Measurements from ENCODE around the gene TMEM132A. TPM values are rescaled to one million over a fixed set of nuclear protein-coding genes. Genes with fewer than 3 reads are reported as not detected.

TMEM132A gene, protein sequence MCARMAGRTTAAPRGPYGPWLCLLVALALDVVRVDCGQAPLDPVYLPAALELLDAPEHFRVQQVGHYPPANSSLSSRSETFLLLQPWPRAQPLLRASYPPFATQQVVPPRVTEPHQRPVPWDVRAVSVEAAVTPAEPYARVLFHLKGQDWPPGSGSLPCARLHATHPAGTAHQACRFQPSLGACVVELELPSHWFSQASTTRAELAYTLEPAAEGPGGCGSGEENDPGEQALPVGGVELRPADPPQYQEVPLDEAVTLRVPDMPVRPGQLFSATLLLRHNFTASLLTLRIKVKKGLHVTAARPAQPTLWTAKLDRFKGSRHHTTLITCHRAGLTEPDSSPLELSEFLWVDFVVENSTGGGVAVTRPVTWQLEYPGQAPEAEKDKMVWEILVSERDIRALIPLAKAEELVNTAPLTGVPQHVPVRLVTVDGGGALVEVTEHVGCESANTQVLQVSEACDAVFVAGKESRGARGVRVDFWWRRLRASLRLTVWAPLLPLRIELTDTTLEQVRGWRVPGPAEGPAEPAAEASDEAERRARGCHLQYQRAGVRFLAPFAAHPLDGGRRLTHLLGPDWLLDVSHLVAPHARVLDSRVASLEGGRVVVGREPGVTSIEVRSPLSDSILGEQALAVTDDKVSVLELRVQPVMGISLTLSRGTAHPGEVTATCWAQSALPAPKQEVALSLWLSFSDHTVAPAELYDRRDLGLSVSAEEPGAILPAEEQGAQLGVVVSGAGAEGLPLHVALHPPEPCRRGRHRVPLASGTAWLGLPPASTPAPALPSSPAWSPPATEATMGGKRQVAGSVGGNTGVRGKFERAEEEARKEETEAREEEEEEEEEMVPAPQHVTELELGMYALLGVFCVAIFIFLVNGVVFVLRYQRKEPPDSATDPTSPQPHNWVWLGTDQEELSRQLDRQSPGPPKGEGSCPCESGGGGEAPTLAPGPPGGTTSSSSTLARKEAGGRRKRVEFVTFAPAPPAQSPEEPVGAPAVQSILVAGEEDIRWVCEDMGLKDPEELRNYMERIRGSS
- total RNA-seq: 16.5 and 41.5 TPM in 2 replicates

DNA sequence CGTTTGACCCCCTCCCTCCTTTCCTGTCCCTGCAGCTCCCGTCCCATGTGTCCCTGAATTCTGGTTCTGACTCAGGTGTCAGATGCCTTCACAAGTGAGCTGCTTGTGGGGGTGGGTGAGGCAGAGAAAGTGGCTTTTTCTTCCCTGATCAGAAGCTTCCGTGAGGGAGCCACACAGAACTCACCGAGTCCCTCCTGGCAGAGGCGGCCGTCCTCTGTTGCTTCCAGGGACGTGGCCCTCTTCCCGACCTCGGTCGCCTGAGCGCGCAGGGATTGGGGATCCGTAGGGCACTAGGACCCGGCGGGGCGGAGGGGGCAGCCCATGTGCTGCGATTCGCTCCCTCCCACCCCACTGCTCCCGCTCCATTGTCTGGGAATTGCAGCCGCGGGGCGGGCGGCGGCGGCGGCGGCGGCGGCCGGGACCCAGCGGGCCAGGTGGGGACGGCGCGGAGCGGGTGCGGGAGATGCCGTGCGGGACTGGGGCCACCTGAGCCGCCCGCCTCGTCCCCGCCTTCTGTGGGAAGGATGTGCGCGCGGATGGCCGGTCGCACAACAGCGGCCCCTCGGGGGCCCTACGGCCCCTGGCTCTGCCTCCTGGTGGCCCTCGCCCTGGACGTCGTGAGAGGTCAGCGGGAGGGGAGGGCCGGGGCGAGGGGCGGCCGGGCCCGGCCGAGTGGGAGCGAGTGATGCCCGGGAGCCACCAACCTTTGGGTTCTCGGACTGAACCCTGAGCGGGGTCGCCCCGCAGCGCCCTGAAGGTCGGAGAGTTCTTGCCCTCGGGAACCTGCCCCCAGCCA, at the start of gene TMEM132A:
Gene TMEM132A, plus strand, starts transcription at position 351 of the 796 bp plus-strand sequence. Its CDS starts 174 bp downstream, at position 525.

DNA sequence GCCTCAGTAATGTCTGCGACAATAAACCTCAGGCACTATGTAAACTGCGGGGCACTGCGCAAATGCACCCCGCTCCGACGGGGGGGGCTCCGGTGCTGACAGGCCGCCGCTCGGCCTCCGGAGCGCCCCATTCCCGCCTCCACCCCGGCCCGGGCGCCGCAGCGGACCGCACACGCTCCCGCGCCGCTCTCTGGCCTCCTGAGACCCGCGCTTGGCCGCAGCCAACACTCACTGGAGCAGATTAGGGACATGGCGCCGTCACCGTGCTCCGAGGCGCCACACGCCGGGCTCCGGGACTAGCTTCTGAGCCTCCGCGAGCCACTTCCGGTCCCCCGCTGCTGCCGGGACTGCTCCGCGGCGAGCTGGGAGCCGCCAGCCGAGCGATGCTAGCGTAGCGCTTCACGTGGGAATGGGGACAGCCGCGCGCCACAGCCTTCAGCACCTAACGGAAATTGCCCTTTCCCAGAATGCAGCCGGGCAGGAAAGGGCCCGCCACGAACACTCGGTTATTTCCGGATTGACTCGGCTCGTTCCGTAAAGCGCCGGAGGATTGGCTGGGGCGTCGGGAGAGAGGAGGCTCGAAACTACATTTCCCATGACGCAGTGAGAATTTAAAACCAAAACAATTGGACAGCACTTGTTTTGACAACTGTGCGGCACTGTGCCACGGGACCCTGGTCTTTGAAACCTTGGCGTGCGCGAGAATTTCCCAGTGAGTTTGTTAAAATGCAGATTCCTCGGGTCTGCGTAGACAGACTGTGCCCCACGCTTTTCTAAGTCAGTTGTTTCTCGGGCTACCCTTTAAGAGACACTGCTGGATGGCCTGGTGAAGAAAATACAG, 17.9 kb upstream of the TMEM132A start, which contains the start of gene PRPF19:
Gene PRPF19, minus strand, starts transcription at position 454 of the 841 bp plus-strand sequence. Its CDS starts 203 bp downstream, at position 251.

DNA sequence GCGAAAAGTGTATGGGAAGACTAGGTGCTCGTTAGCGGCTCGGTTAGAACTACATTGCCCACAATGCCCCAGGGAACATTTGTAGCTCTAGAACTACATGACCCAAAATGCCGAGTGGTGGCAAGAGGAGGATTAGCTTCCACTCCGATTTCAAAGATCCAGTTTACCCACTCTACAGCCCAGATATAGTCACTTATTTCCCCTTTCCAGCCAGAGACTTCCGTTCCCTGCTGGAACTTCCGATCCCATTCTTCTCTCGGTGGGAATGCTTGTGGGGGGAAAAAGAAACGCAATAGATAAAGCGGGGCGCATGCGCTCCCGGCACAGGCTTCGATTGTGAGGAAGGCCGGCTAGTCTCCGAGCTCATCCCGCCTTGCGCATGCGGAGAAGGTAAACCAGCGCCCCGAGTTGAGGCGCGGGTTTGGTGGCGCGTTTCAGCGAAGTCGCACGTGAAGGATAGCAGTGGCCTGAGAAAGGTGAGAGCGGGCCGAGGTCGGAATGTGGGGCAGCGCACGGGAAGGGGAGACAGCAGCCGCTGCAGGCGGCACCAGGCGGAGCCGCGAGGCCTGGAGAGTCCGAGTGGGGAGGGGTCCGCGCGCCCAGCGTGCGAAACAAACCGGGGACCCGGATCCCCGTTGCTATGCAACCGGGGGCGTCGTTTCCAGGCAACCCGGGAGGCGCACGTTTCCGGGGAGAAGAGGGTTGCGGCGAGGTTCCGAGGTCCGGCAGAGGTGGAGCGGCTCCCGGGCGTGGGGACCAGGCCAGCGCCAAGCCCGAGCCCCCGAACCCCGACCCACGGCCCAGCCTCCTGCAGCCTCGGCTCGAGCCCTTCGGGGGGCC, 10.2 kb upstream of the TMEM132A start, which contains the start of gene TMEM109:
Gene TMEM109, plus strand, starts transcription at position 366 of the 840 bp plus-strand sequence. CDS start 5,536 bp downstream, outside the sequence.

DNA sequence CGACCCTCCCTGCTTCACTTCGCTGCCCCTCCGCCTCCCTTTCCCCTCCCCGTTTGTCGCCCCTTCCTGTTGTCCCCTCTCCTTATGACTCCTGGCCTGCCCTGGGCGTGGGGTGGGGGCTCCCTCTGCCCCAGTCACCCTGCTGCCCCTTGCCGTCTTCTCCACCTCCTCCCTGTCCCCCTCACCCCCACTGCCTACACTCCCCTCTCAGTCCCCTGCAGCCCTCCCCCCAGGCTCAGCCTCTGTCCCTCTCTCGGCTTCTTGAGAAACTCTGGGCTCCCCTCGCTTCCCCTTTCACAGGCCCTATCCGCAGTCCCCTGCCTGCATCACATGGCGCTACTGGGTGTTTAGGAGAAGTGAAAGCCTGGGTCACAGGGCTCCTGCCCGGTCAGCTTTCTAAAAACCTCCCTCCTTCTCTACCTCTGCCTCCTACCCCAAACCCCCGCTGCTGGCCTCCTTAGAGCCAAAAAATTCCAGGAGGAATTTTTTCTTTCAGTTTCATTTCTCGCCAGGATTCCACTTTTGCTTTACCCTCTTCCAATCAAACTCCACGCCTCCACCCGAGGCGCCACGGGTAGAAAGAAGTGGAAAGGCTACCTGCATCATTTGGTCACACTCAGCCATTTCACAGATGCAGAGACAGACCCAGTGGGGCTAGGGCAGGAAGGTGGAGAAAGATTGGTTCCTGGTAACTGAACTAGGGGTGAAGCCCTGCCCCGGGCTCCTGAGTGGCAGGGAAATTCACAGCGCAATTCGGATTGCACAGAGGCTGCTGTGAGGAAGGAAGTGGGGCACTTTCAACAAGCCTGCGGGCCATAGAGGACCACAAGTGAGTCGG, 27.9 kb downstream of the TMEM132A start, which contains the start of gene SLC15A3:
Gene SLC15A3, minus strand, starts transcription at position 273 of the 838 bp plus-strand sequence. CDS start 625 bp downstream, outside the sequence.

DNA sequence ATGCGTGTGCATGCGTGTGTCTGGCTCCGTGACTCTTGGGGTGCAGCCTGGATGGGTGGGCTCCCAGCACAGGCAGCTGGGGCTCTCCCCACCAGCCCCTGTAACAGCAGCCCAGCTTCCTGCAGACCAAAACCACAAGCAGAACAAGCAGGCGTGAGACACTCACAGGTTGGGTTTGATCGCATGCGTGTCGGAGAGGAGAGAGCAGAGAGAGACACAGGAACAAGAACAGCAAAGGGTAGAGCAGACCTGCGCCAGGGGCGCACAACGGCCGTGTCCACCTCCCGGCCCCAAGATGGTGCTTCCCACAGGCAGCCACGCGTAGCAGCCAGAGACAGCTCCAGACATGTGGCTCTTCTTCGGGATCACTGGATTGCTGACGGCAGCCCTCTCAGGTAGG, 47.3 kb downstream of the TMEM132A start, which contains the start of gene CD6:
Gene CD6, plus strand, starts transcription at position 161 of the 400 bp plus-strand sequence. Its CDS starts 186 bp downstream, at position 347.

Other genes starting within 250 kb of the TMEM132A start
- gene MS4A8, start 224.8 kb upstream of the TMEM132A start, total RNA-seq: not detected in 2 replicates
- not detected in 2 replicates for gene MS4A18, start 199.7 kb upstream of the TMEM132A start, total RNA-seq
- not detected in 2 replicates for gene MS4A15, start 167.6 kb upstream of the TMEM132A start, total RNA-seq
- gene MS4A10, start 139.1 kb upstream of the TMEM132A start, total RNA-seq: not detected in 2 replicates
- gene CCDC86, start 82.3 kb upstream of the TMEM132A start, total RNA-seq: 9.5 and 16.9 TPM in 2 replicates
- gene PTGDR2, start 68.5 kb upstream of the TMEM132A start, total RNA-seq: 0.07 and 0.33 TPM in 2 replicates
- 0.36 and 0.98 TPM in 2 replicates for gene ZP1, start 56.9 kb upstream of the TMEM132A start, total RNA-seq
- gene PRPF19, start 17.9 kb upstream of the TMEM132A start, total RNA-seq: 35.6 and 47.5 TPM in 2 replicates
- 43.2 and 44.7 TPM in 2 replicates for gene TMEM109, start 10.3 kb upstream of the TMEM132A start, total RNA-seq
- 10.7 and 16.4 TPM in 2 replicates for gene SLC15A3, start 27.7 kb downstream of the TMEM132A start, total RNA-seq
- gene CD6, start 47.2 kb downstream of the TMEM132A start, total RNA-seq: not detected in 2 replicates
- not detected in 2 replicates for gene CD5, start 178.0 kb downstream of the TMEM132A start, total RNA-seq
- 8.5 and 11.1 TPM in 2 replicates for gene VPS37C, start 237.0 kb downstream of the TMEM132A start, total RNA-seq